Activated B cell treated with CpG ODN at 0.5 μM for 24 hours (primary cell): ENCODE data around the gene EPB41L3. TPM values are rescaled to one million over a fixed set of nuclear protein-coding genes. Genes with fewer than 3 reads are reported as not detected.
A peak's percentile ranks its signal among the peaks of the same experiment; 100 is the strongest.
"Not testable (repeated sequence)": the region's sequence is repeated elsewhere in the genome, so short reads cannot be mapped to it uniquely, and the experiment has no call there.

ENCODE experiments used
- ATAC-seq: fragments of 200-7000 bp; cut with Tn5 transposase; one replicate; pipeline ENCODE4 v1.10.0; 2021; ENCODE audit warnings: low read depth, mild to moderate bottlenecking, moderate library complexity
- CTCF ChIA-PET: fragments of 350-600 bp; sonication (Branson Sonifier 250); formaldehyde crosslinking; loops from one replicate; lab custom pipeline; 2021; ENCODE audit warnings: antibody characterized with exemption; lab: Charles Lee
- POLR2A ChIA-PET: fragments of 350-600 bp; sonication (Branson Sonifier 250); formaldehyde crosslinking; loops from one replicate; lab custom pipeline; 2021; ENCODE audit warnings: antibody characterized with exemption; lab: Charles Lee
- DNase-seq: peaks from one replicate; pipeline ENCODE4 v3.0.0; 2022
- H3K27ac Mint-ChIP-seq: one replicate; pipeline ENCODE4 v1.8.0; 2020; ENCODE audit warnings: mixed read lengths
- H3K27me3 Mint-ChIP-seq: one replicate; pipeline ENCODE4 v1.8.0; 2021; ENCODE audit warnings: mixed read lengths
- H3K36me3 Mint-ChIP-seq: one replicate; pipeline ENCODE4 v1.8.0; 2021; ENCODE audit warnings: low read depth, mixed read lengths
- H3K4me1 Mint-ChIP-seq: one replicate; pipeline ENCODE4 v1.8.0; 2021; ENCODE audit warnings: mixed read lengths
- H3K4me3 Mint-ChIP-seq: one replicate; pipeline ENCODE4 v1.8.0; 2020; ENCODE audit warnings: mild to moderate bottlenecking, mixed read lengths
- H3K9me3 Mint-ChIP-seq: one replicate; pipeline ENCODE4 v1.8.0; 2020; ENCODE audit warnings: mixed read lengths
- CTCF ChIP-seq: fragments of 200-600 bp; IDR thresholded peaks from one replicate; pipeline ENCODE4 v1.8.0; 2022; ENCODE audit warnings: antibody characterized with exemption, mild to moderate bottlenecking
- intact Hi-C: fragments of 100-400 bp; cut with micrococcal nuclease; formaldehyde crosslinking; loops from one replicate; pipeline ENCODE4 v1.15.1; 2024
- total RNA-seq: library from RNA; stranded (reverse); gene quantifications from 2 replicates; pipeline ENCODE4 v1.2.3, GENCODE V29; 2022

The EPB41L3 gene
- total RNA-seq, 1 donor from 2014 or later: 0.73 TPM

GRCh38 chr18:5516841-5517240, 27.0 kb downstream of the EPB41L3 start:
- ChIA-PET CTCF (no interaction called here), POLR2A (no interaction called here)
- H3K27ac Mint-ChIP-seq: no peak overlapping the region
- H3K9me3 Mint-ChIP-seq: no peaks in the 10 kb centered on the region
- H3K27me3 Mint-ChIP-seq: peaks cover 16% of the 10 kb centered on the region
- intact Hi-C loops: no loop called here
- H3K4me3 Mint-ChIP-seq: no peak overlapping the region
- DNase-seq (no peak), ATAC-seq (no peak)
- peaks cover 13% of the 10 kb centered on the region for H3K4me1 Mint-ChIP-seq
- no peaks in the 10 kb centered on the region for H3K36me3 Mint-ChIP-seq
- TF ChIP-seq CTCF: no peak

GRCh38 chr18:5515011-5515784, 28.6 kb downstream of the EPB41L3 start:
- Mint-ChIP-seq H3K9me3 (no peaks in the 10 kb centered on the region), H3K27me3 (peaks cover 9% of the 10 kb centered on the region), H3K27ac (no peak overlapping the region), H3K4me3 (peak overlapping the region; percentile 65), H3K4me1 (peaks cover 13% of the 10 kb centered on the region), H3K36me3 (no peaks in the 10 kb centered on the region)
- intact Hi-C loops: no loop called here
- ChIA-PET CTCF (no interaction called here), POLR2A (no interaction called here)
- no peak for TF ChIP-seq CTCF
- no peak for DNase-seq
- ATAC-seq: no peak

- no peak for TF ChIP-seq CTCF
- no peak overlapping the region for H3K4me3 Mint-ChIP-seq
- DNase-seq: no peak
- H3K36me3 Mint-ChIP-seq: no peaks in the 10 kb centered on the region
- H3K4me1 Mint-ChIP-seq: peaks cover 13% of the 10 kb centered on the region
- peaks cover 3% of the 10 kb centered on the region for H3K27me3 Mint-ChIP-seq
- H3K9me3 Mint-ChIP-seq: no peaks in the 10 kb centered on the region
- ChIA-PET CTCF (no interaction called here), POLR2A (no interaction called here)
- intact Hi-C loops: no loop called here
- ATAC-seq: no peak
- H3K27ac Mint-ChIP-seq: no peak overlapping the region
These were observed 29.9 kb downstream of the EPB41L3 start for GRCh38 chr18:5513947-5514346.

GRCh38 chr18:5512176-5512575, 31.6 kb downstream of the EPB41L3 start:
- intact Hi-C loops: no loop called here
- DNase-seq (no peak), ATAC-seq (no peak)
- no peaks in the 10 kb centered on the region for H3K36me3 Mint-ChIP-seq
- no peaks in the 10 kb centered on the region for H3K27me3 Mint-ChIP-seq
- no peak overlapping the region for H3K27ac Mint-ChIP-seq
- ChIA-PET CTCF (no interaction called here), POLR2A (no interaction called here)
- peaks cover 13% of the 10 kb centered on the region for H3K4me1 Mint-ChIP-seq
- no peak overlapping the region for H3K4me3 Mint-ChIP-seq
- no peak for TF ChIP-seq CTCF
- no peaks in the 10 kb centered on the region for H3K9me3 Mint-ChIP-seq

GRCh38 chr18:5511541-5511940, 32.3 kb downstream of the EPB41L3 start:
- not testable (repeated sequence) for DNase-seq

More at GRCh38 chr18:5511541-5511940, 32.3 kb downstream of the EPB41L3 start:
- H3K9me3 Mint-ChIP-seq, H3K27me3 Mint-ChIP-seq, H3K27ac Mint-ChIP-seq, ATAC-seq, CTCF ChIA-PET, H3K4me3 Mint-ChIP-seq, POLR2A ChIA-PET, intact Hi-C loops, H3K36me3 Mint-ChIP-seq: not testable (repeated sequence)
- H3K4me1 Mint-ChIP-seq: peaks cover 13% of the 10 kb centered on the region
